Fibroblast of pulmonary artery (primary cell): ENCODE measurements around the gene ZC3H7B.
"Not testable (repeated sequence)": the region's sequence is repeated elsewhere in the genome, so short reads cannot be mapped to it uniquely, and the experiment has no call there.

Experiments
- DNase-seq: peaks from one replicate; pipeline ENCODE4 v3.0.0-alpha.2; 2010; ENCODE audit warnings: low read depth
- H3K4me3 ChIP-seq: replicated peaks from 2 replicates; pipeline ENCODE4 v1.5.1; 2011; ENCODE audit warnings: low read depth, mild to moderate bottlenecking, control low read depth, low read length, moderate library complexity
- CTCF ChIP-seq: IDR thresholded peaks from 2 replicates; pipeline ENCODE4 v1.5.1; 2011; ENCODE audit warnings: mild to moderate bottlenecking, control low read depth, low read length, inconsistent platforms; ENCODE audit errors: missing control alignments

ZC3H7B gene

DNA sequence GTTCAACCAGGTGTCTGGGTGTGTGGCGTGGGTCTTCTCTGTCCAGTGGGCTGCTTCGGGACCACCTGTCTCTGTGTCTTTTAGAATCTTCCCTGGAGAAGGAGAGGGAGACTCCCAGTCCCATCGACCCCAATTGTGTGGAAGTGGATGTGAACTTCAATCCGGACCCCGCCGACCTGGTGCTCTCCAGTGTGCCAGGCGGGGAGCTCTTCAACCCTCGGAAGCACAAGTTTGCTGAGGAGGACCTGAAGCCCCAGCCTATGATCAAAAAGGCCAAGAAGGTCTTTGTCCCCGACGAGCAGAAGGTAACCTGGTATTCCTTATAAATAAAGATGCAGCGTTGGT, 92.7 kb downstream of the ZC3H7B start:
- TF ChIP-seq CTCF: no peak

DNA sequence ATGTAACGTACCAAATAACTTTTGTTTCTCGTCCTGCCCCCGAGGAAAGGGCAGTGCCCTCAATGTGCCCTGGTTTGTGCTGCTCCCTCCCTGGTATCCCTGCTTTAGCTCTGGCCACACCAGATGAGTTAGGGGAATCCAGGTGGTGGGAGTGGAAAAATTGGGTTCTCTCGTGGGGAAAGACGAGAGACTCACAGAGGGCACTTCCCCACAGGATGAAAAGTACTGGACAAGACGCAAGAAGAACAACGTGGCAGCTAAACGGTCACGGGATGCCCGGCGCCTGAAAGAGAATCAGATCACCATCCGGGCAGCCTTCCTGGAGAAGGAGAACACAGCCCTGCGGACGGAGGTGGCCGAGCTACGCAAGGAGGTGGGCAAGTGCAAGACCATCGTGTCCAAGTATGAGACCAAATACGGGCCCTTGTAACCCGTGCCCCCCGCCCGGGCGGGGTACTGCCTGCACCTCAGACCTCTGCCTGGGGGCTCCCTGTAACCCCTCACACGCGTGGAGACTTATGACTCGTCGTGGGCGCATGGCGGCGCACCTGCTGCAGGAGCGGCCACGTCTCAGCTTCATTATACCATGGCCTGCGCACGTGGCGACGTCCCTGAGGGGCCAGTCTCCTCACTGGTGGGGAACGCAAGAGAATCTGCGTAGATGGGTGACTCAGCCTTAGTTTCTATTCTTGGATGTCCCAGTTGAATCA, 94.4 kb downstream of the ZC3H7B start:
- no peak for DNase-seq
- TF ChIP-seq CTCF: no peak
- no peak overlapping the region for H3K4me3 ChIP-seq

More for the DNA sequence above, 92.7 kb downstream of the ZC3H7B start:
- H3K4me3 ChIP-seq: no peak overlapping the region
- DNase-seq: no peak

DNA sequence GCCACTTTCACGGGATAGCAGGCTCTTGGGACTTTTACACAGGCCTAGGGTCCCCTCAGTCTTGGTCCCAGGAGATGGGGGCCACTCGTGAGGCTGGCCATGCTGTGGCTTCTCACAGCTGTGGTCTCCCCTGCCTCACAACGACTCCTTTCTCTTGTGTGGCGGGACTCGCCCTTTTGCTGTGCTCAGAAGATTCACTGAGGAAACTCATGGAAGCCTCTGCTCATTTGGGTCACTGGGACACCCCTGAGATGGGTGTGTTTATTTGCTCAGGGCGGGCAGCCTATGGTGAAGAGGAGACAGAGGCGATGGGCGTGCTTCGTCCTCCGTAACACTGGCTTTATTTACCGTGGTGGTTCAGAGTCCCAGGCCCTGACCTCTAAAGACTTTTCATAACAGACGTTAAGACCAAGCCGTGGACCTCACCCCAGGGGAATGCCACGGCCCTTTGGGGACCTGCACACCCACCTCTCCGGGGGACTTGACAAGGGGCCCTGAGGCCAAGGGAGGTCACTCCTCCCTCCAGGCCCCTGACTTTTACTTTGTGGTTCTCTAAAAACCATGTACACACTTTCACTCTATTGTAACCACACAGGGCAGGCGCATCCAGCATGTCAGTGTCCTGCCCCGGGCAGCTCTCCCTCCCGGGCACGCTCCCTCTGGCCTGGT, 96.0 kb downstream of the ZC3H7B start:
- H3K4me3 ChIP-seq: no peak overlapping the region
- no peak for DNase-seq
- no peak for TF ChIP-seq CTCF

DNA sequence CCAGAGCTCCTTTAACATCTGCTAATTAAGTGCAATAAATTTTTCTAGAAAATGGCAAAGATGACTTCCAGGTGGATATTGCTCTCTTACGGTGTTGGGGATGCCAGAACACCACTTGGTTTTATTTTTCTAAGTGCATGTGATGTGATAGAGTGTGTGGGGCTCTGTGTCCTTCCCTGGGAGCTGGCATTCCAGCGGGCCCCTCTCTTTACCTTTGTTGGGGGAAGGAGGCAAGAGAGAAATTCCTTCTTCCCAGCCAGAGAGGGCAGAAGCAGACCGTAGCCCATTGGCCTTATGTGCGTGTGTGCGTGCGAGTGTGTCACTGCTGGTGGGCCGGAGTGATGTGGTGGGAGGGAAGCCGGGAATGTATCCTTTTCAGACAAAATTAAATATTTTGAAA, 97.6 kb downstream of the ZC3H7B start:
- H3K4me3 ChIP-seq: no peak overlapping the region
- no peak for TF ChIP-seq CTCF
- no peak for DNase-seq

- DNase-seq: peak; percentile 66
- H3K4me3 ChIP-seq: no peak overlapping the region
- no peak for TF ChIP-seq CTCF
These were observed 100.7 kb downstream of the ZC3H7B start for GRCh38 chr22:41401781-41402648.

- H3K4me3 ChIP-seq, DNase-seq: not testable (repeated sequence)
These were observed 101.5 kb downstream of the ZC3H7B start for GRCh38 chr22:41402851-41403250.
